HTR-8/SVneo (cell line): Measurements from ENCODE around the gene C1orf174.

Source experiments
- DNase-seq: peaks from one replicate; pipeline ENCODE4 v3.0.0; 2011; ENCODE audit warnings: low spot score, mixed read lengths; ENCODE audit not compliant: insufficient read length
- FAIRE-seq: peaks from 2 replicates; lab custom pipeline; 2011; peaks lifted over from hg19 to GRCh38; lab: Jason Lieb, UNC

Gene C1orf174

DNA sequence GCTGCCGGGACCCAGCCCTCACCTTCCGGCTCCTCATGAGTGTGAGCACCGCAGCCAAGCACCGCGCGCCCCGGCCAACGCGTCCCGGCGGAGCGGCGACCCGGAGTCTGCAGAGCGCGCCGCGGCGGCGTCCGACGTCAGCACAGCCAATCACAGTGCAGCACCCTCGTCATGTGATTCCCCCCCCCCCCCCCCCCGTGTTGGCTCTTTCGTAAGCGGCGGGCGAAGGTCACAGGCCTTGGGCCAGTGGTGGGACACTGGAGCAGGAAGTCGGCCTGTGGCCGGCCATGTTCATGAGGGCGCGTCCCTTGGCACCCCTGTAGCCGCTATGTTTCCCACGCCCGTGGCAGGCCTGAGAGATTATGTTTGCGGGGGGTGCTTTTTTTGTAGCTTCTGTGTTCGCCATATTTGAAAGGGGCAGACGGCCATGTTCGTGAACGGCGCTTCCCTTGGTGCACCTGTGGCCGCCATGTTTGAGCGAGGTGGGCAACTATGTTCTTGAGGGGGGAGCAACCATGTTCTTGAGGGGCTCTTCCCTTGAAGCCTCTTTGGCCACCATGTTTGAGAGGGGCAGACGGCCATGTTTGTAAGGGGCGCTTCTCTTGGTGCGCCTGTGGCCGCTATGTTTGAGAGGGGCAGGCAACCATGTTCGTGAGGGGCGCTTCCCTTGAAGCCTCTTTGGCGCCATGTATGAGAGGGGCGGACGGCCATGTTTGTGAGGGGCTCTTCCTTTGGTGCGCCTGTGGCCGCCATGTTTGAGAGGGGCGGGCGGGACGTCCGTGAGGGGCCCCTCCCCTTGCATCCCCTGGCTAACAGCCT, at the start of gene C1orf174:
C1orf174 (minus strand) TSS at position 123 of the 819 bp plus-strand sequence; CDS start at position 37, 86 bp downstream.
- peak; percentile 93 for DNase-seq
- FAIRE-seq: peak; percentile 88

GRCh38 chr1:3948344-3948743, 48.3 kb upstream of the C1orf174 start:
- FAIRE-seq: no peak
- DNase-seq: no peak

DNA sequence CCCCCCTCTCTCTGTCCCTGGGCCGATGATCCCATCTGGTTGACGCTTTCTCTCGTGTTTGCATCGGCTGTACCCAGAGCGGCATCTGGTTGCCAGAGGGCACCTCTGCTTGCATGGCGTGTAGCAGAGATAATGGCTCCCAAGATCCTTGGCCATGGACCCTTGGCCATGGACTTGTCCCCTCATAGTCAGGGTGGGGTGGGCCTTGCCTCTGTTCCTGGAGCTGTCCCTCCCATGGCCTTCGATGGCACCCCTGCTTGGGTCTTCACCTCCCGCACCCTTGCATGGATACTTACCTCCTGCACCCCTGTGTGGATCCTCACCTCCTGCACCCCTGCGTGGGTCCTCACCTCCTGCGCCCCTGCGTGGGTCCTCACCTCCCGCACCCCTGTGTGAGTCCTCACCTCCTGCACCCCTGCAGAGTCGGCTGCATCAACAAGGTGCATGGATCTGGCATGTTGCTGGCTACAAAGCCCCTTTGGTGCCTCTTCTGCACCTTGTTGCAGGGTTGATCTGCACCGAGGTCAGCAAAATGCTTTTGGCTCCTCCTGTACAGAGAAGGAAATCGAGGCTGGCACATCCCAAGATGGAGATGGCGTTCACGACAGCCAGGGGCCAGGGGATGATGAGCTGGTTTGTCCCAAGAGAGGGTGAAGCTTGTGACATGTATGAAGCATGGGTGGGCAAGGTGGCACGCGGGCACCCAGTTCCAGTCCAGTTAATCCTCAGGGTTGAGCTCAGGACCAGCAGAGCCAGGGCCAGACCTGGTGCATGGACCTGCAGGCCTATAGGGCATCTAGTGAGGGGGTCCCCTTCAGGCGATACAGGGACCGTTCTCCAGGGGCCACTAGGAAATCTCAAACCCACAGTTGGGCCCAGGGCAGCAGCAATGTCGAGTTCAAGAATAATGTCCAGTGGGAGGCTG, 46.1 kb upstream of the C1orf174 start:
- no peak for DNase-seq
- no peak for FAIRE-seq

DNA sequence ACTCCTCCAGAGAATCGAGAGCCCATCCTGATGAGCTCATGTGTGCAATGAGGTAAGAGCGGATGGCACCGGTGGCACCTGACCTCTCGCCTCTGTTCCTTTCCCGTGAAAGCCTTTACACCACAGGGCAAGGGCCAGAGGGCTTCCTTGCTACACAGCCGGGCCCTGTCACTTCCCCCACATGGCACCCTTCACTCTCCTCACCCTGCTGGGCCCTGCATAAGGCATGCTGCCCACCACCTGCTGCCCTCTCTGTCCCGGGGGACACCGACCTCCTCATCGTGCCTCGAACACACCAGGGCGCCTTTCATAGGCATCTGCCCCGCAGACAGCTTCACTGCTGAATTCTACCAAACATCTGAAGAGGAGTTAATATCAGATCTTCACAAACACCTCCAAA, 45.1 kb upstream of the C1orf174 start:
- no peak for DNase-seq
- no peak for FAIRE-seq

- DNase-seq: no peak
- FAIRE-seq: no peak
Observed at GRCh38 chr1:3944578-3945125, 44.6 kb upstream of the C1orf174 start.

GRCh38 chr1:3943806-3944577, 43.9 kb upstream of the C1orf174 start:
- no peak for DNase-seq
- FAIRE-seq: no peak

GRCh38 chr1:3943123-3943431, 43.0 kb upstream of the C1orf174 start:
- no peak for FAIRE-seq
- no peak for DNase-seq

DNA sequence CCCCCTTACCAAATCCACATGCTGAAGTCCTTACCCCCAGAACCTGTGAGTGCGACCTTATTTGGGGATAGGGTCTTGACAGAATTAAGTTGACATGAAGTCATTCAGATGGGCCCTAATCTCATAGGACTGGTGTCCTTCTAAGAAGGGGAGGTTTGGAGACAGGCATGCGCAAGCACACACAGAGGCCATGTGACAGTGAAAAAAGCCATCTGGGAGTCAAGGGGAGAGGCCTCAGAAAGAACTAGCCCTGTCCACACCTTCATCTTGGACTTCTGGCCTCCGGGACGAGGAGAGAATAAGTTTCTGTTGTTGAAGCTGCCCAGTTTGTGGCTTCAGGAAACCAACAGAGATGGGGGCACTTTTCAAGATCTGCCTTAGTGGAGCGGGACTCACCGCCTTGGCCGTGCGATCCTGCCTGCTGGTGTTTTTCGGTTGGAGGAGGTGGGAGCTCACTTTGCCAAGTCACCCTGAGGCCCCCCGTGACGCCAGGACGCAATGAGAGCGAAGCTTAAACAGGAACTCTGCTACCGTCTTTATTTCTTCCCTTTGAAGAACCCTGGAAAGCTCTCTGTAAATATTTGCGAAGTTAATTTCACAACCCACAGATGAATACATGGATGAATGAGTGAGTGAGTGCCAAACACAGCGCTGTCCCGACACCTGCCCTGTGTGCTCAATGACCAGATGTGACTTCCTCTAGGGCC, 42.5 kb upstream of the C1orf174 start:
- DNase-seq (no peak), FAIRE-seq (no peak)

DNA sequence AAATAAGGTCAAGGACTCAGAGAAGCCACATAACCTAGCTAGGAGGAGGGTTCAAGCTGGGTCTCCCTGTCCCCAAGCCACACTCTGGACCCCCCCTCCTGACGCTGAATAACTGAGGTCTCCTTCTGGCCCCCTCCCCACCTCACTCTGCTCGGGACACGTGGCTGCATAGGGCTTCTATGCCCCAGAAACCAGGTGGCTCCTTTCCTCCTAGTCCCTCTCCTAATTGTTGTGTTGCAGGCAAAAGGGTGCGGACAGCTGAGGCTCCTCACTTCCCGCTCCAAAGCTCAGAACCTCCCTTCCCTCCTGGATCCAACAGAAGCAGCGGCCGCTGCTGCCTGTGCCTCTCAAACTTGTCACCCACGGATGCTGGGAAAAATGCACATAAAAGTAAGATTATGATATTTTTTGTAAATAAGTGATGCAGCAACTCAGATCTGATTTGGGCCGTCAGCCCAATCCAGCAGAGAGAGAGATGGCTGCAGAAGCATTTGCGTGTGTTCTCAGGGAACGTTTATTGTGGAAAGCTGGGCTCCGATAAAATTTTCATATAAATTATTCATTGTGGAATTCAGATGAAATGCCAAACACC, 40.8 kb upstream of the C1orf174 start:
- no peak for FAIRE-seq
- DNase-seq: no peak

DNA sequence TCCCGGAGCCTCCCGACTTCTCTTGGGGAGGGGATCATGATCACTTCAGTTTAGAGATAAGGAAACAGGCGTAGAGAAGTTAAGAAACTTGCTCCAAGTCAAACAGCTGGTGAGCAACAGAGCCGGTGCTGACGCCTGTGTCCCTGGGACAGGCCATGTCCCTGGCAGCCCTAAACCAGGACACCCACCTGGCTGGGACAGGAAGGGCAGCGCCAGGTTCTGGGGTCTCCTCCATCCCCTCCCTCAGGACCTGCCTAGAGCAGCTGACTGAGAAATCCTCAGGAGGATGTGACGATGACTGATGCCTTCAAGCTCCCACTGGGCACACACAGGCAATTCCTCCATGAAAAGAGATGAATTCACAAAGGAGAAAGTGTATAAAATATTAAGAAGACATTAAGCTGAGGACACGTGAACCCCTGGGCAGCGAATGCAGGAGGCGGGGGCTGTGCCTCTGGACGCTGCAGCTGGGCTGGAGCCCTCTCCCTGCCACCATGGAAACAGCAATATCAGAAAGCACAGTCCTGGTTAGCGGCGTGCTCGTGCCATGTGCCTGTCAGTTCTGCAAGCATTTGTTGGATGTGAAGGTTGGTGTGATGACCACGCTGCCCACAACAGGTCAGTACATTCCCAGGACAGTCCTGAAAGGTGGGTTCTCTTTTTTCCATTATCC, 40.1 kb upstream of the C1orf174 start:
- FAIRE-seq (no peak), DNase-seq (no peak)

- FAIRE-seq (no peak), DNase-seq (no peak)
Observed at GRCh38 chr1:3939242-3940080, 39.4 kb upstream of the C1orf174 start.

- no peak for FAIRE-seq
Observed at GRCh38 chr1:3932156-3932919, 32.3 kb upstream of the C1orf174 start.

GRCh38 chr1:3931007-3931912, 31.2 kb upstream of the C1orf174 start:
- no peak for FAIRE-seq

More at GRCh38 chr1:3932156-3932919, 32.3 kb upstream of the C1orf174 start:
- DNase-seq: no peak

GRCh38 chr1:3930301-3931006, 30.4 kb upstream of the C1orf174 start:
- FAIRE-seq: no peak
- DNase-seq: no peak

More at GRCh38 chr1:3931007-3931912, 31.2 kb upstream of the C1orf174 start:
- DNase-seq: no peak

DNA sequence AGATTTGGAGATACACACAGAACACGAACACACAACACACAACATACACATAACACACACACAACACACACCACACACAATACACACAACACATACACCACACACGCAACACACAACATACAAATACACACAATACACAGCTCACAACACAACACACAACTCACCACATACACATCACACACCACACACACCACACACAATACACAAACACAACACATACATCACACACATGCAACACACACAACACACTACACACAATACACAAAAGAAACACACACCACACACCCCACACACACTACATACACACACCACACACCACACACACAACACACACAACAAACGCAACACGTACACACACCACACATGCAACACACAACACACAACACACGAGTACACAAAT, 29.1 kb upstream of the C1orf174 start:
- FAIRE-seq (no peak), DNase-seq (no peak)
